HG03135 (cell line): ENCODE data around the gene OR51I2.

Experiments used
- ATAC-seq: cut with Tn5 transposase; IDR thresholded peaks from one replicate; pipeline ENCODE4 v1.9.1; 2021; ENCODE audit warnings: mild to moderate bottlenecking, moderate library complexity; ENCODE audit not compliant: unreplicated experiment

Gene OR51I2

GRCh38 chr11:5505363-5506048 lies 56.4 kb downstream of the OR51I2 start:
- ATAC-seq: no peak
